ENCODE results near the gene ARHGEF9.

DNA sequence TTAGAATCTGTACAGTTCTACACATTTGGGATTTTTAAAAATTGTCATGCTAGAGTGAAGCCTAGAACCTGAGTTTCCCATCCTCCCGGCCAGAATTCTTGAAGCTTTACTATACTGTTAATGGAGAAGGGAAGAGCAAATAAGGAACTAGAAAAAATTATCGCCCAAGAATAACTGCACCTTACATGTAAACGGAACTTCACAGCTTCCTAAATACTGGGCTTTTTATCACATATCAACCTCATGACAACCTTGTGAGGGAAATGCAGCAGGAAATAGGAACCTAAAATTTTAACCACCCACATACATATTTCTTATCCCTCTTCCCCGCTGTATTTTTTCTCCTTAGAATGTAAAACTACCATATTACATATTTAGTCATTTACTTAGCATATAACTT lies 19.3 kb downstream of the ARHGEF9 start:
- TF ChIP-seq, protein P1, sequence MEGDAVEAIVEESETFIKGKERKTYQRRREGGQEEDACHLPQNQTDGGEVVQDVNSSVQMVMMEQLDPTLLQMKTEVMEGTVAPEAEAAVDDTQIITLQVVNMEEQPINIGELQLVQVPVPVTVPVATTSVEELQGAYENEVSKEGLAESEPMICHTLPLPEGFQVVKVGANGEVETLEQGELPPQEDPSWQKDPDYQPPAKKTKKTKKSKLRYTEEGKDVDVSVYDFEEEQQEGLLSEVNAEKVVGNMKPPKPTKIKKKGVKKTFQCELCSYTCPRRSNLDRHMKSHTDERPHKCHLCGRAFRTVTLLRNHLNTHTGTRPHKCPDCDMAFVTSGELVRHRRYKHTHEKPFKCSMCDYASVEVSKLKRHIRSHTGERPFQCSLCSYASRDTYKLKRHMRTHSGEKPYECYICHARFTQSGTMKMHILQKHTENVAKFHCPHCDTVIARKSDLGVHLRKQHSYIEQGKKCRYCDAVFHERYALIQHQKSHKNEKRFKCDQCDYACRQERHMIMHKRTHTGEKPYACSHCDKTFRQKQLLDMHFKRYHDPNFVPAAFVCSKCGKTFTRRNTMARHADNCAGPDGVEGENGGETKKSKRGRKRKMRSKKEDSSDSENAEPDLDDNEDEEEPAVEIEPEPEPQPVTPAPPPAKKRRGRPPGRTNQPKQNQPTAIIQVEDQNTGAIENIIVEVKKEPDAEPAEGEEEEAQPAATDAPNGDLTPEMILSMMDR (IDR thresholded peaks at IDR 0.05), result no peak
- TF ChIP-seq POLR2A (IDR thresholded peaks at IDR 0.05), result no peak
